ENCODE results near the gene ZWILCH.

GRCh38 chr15:66486887-66487286, 18.2 kb upstream of the ZWILCH start:
- TF ChIP-seq POLR2AphosphoS5 (IDR thresholded peaks at IDR 0.05; ENCODE audit: low read depth), result no peak
- TF ChIP-seq SPI1 (IDR thresholded peaks at IDR 0.05; ENCODE audit: borderline replicate concordance, low read depth), result no peak
